ENCODE data around the gene OR8K5. TPM values are rescaled to one million over a fixed set of nuclear protein-coding genes. Genes with fewer than 3 reads are reported as not detected.
"Not testable (repeated sequence)": the region's sequence is repeated elsewhere in the genome, so short reads cannot be mapped to it uniquely, and the experiment has no call there.

The OR8K5 gene
- total and polyA plus RNA-seq, 7 experiments from 2014 or later: not detected

DNA sequence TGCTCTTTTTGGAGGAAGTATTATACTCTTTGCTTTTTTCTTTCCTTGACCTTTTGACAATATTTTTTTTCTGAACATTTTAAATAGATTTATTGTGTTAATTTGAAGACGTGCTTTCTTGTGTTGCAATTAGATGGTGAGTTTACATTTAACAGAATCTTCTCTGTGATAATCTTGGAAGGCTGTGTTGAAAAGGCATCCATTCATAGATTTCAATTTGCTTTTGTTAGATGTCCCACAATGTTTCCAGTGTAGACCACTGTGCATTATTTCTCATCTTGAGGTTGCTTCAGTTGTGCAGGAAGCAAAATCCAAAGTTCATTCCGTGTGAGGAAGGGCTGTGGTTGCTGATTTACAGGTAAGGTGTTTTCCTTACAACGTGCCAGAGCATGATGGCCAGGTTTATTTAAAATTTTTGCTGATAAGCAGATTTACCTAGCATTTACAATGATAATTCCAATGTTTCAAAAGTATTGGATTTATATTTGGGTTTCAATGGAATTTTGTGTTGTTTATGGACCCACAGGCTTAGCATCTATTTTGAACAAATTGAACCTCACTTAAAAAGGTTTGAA, 12.2 kb upstream of the OR8K5 start:
- no peak for DNase-seq
- Histone ChIP-seq H3K27ac (ENCODE audit: low read depth, low read length) (no peak overlapping the region), H3K36me3 (ENCODE audit: control insufficient read depth in 2 of 3, insufficient read depth in 3 of 3, low read length in 3 of 3) (no peaks in the 10 kb centered on the region), H3K27me3 (ENCODE audit: control insufficient read depth in 2 of 2, insufficient read depth in 2 of 2, low read length in 2 of 2) (no peaks in the 10 kb centered on the region), H3K4me1 (ENCODE audit: control insufficient read depth in 2 of 2, insufficient read depth in 2 of 2, low read length in 2 of 2) (no peaks in the 10 kb centered on the region), H3K9me3 (ENCODE audit: control insufficient read depth in 2 of 3, low read length in 3 of 3) (no peaks in the 10 kb centered on the region), H3K4me3 (ENCODE audit: low read length) (no peak overlapping the region)
- peaks cover 0 to 36% (median 4%) of the 10 kb centered on the region in 11 donors for H3K9me3 Mint-ChIP-seq
- no peak overlapping the region for H3K27ac Mint-ChIP-seq
- ATAC-seq: no peak
- no peak overlapping the region for H3K4me3 Mint-ChIP-seq
- POLR2A ChIA-PET: no interaction called here
- H3K4me1 Mint-ChIP-seq: no peaks in the 10 kb centered on the region
- CTCF ChIA-PET: no interaction called here
- intact Hi-C loops (cut with micrococcal nuclease): no loop called here
- no peaks in the 10 kb centered on the region for H3K36me3 Mint-ChIP-seq
- H3K27me3 Mint-ChIP-seq: no peaks in the 10 kb centered on the region

- Mint-ChIP-seq H3K27ac (no peak overlapping the region), H3K27me3 (no peaks in the 10 kb centered on the region), H3K4me3 (no peak overlapping the region), H3K4me1 (no peaks in the 10 kb centered on the region), H3K36me3 (no peaks in the 10 kb centered on the region), H3K9me3 (peaks cover 0 to 33% (median 6%) of the 10 kb centered on the region in 11 donors)
- no peaks in the 10 kb centered on the region for H3K27me3 ChIP-seq (ENCODE audit: control insufficient read depth in 2 of 2, insufficient read depth in 2 of 2, low read length in 2 of 2)
- intact Hi-C loops (cut with micrococcal nuclease): no loop called here
- no peak overlapping the region for H3K27ac ChIP-seq (ENCODE audit: low read depth, low read length)
- no peak for ATAC-seq
- H3K9me3 ChIP-seq (ENCODE audit: control insufficient read depth in 2 of 3, low read length in 3 of 3): no peaks in the 10 kb centered on the region
- no peak for DNase-seq
- POLR2A ChIA-PET: no interaction called here
- H3K4me3 ChIP-seq (ENCODE audit: low read length): no peak overlapping the region
- CTCF ChIA-PET: no interaction called here
- no peaks in the 10 kb centered on the region for H3K36me3 ChIP-seq (ENCODE audit: control insufficient read depth in 2 of 3, insufficient read depth in 3 of 3, low read length in 3 of 3)
- H3K4me1 ChIP-seq (ENCODE audit: control insufficient read depth in 2 of 2, insufficient read depth in 2 of 2, low read length in 2 of 2): no peaks in the 10 kb centered on the region
These were observed 3.7 kb upstream of the OR8K5 start for GRCh38 chr11:56163804-56164203.

GRCh38 chr11:56152333-56152732, 7.8 kb downstream of the OR8K5 start:
- no peaks in the 10 kb centered on the region for H3K36me3 ChIP-seq (ENCODE audit: control insufficient read depth in 2 of 3, insufficient read depth in 3 of 3, low read length in 3 of 3)
- H3K4me3 ChIP-seq (ENCODE audit: low read length): no peak overlapping the region
- H3K4me1 ChIP-seq (ENCODE audit: control insufficient read depth in 2 of 2, insufficient read depth in 2 of 2, low read length in 2 of 2): no peaks in the 10 kb centered on the region
- POLR2A ChIA-PET: no interaction called here
- no peaks in the 10 kb centered on the region for H3K27me3 ChIP-seq (ENCODE audit: control insufficient read depth in 2 of 2, insufficient read depth in 2 of 2, low read length in 2 of 2)
- Mint-ChIP-seq H3K27me3 (no peaks in the 10 kb centered on the region), H3K9me3 (peaks cover 12 to 63% (median 23%) of the 10 kb centered on the region in 11 donors), H3K27ac (no peak overlapping the region), H3K4me1 (no peaks in the 10 kb centered on the region), H3K4me3 (no peak overlapping the region), H3K36me3 (peaks cover 0 to 5% (median 0%) of the 10 kb centered on the region in 5 donors)
- H3K9me3 ChIP-seq (ENCODE audit: control insufficient read depth in 2 of 3, low read length in 3 of 3): peaks cover 0 to 14% (median 0%) of the 10 kb centered on the region in 3 experiments
- intact Hi-C loops (cut with micrococcal nuclease): no loop called here
- DNase-seq: no peak
- CTCF ChIA-PET: no interaction called here
- H3K27ac ChIP-seq (ENCODE audit: low read depth, low read length): no peak overlapping the region
- ATAC-seq: no peak

DNA sequence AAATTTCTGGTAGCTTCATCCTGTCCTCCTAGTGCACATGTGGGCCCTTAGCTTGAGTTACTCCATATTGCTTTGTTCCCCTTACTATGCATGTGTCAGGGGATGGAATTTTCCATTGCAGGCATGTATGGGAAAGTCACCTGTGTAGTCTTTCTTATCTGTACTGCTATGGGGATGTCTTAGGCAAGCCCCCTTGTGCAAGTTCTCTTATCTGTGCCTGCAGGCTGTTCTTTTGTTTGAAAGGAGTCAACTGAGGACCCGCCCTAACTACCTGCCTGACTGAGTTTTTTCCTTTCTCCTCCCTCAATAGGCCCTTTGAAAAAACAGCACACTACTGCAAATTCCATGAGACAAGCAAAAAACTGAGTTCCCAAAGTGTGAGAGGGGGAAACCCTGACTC, 8.7 kb downstream of the OR8K5 start:
- Mint-ChIP-seq H3K36me3 (peaks cover 0 to 5% (median 0%) of the 10 kb centered on the region in 5 donors), H3K4me1 (no peaks in the 10 kb centered on the region), H3K4me3 (no peak overlapping the region), H3K27ac (no peak overlapping the region), H3K9me3 (peaks cover 12 to 55% (median 22%) of the 10 kb centered on the region in 11 donors), H3K27me3 (no peaks in the 10 kb centered on the region)
- ATAC-seq: no peak
- no peak for DNase-seq
- CTCF ChIA-PET: no interaction called here
- Histone ChIP-seq H3K27ac (ENCODE audit: low read depth, low read length) (no peak overlapping the region), H3K4me3 (ENCODE audit: low read length) (no peak overlapping the region), H3K4me1 (ENCODE audit: control insufficient read depth in 2 of 2, insufficient read depth in 2 of 2, low read length in 2 of 2) (no peaks in the 10 kb centered on the region), H3K36me3 (ENCODE audit: control insufficient read depth in 2 of 3, insufficient read depth in 3 of 3, low read length in 3 of 3) (no peaks in the 10 kb centered on the region), H3K9me3 (ENCODE audit: control insufficient read depth in 2 of 3, low read length in 3 of 3) (peaks cover 0 to 14% (median 0%) of the 10 kb centered on the region in 3 experiments), H3K27me3 (ENCODE audit: control insufficient read depth in 2 of 2, insufficient read depth in 2 of 2, low read length in 2 of 2) (no peaks in the 10 kb centered on the region)
- intact Hi-C loops (cut with micrococcal nuclease): no loop called here
- POLR2A ChIA-PET: no interaction called here

GRCh38 chr11:56143681-56144080, 16.4 kb downstream of the OR8K5 start:
- H3K4me3 ChIP-seq (ENCODE audit: low read length); H3K9me3 ChIP-seq (ENCODE audit: control insufficient read depth in 2 of 3, low read length in 3 of 3); intact Hi-C loops (cut with micrococcal nuclease); DNase-seq; ATAC-seq; POLR2A ChIA-PET; H3K27me3 ChIP-seq (ENCODE audit: control insufficient read depth in 2 of 2, insufficient read depth in 2 of 2, low read length in 2 of 2); H3K4me1 ChIP-seq (ENCODE audit: control insufficient read depth in 2 of 2, insufficient read depth in 2 of 2, low read length in 2 of 2); H3K27me3 Mint-ChIP-seq; H3K4me3 Mint-ChIP-seq; H3K4me1 Mint-ChIP-seq; H3K27ac ChIP-seq (ENCODE audit: low read depth, low read length); H3K27ac Mint-ChIP-seq; CTCF ChIA-PET; H3K36me3 Mint-ChIP-seq; H3K36me3 ChIP-seq (ENCODE audit: control insufficient read depth in 2 of 3, insufficient read depth in 3 of 3, low read length in 3 of 3): not testable (repeated sequence)
- peaks cover 0 to 19% (median 8%) of the 10 kb centered on the region in 11 donors for H3K9me3 Mint-ChIP-seq

GRCh38 chr11:56140151-56140661, 19.9 kb downstream of the OR8K5 start, which contains the start of gene OR8J3:
Gene OR8J3, minus strand, starts transcription at chr11:56140201. Its CDS starts 2,483 bp downstream, at chr11:56137718.
- no peaks in the 10 kb centered on the region for H3K36me3 Mint-ChIP-seq
- POLR2A ChIA-PET: no interaction called here

GRCh38 chr11:56122073-56122472, 38.0 kb downstream of the OR8K5 start, which contains the start of gene OR8H3:
Gene OR8H3, plus strand, starts transcription at chr11:56122373. Its CDS starts 0 bp downstream, at chr11:56122373.
- no peaks in the 10 kb centered on the region for H3K4me1 ChIP-seq (ENCODE audit: control insufficient read depth in 2 of 2, insufficient read depth in 2 of 2, low read length in 2 of 2)
- peaks cover 0 to 11% (median 9%) of the 10 kb centered on the region in 11 donors for H3K9me3 Mint-ChIP-seq
- no peaks in the 10 kb centered on the region for H3K4me1 Mint-ChIP-seq
- H3K4me3 ChIP-seq (ENCODE audit: low read length): no peak within 1 kb of the TSS
- no peaks in the 10 kb centered on the region for H3K9me3 ChIP-seq (ENCODE audit: control insufficient read depth in 2 of 3, low read length in 3 of 3)
- no peak within 1 kb of the TSS for H3K4me3 Mint-ChIP-seq
- DNase-seq (no peak), ATAC-seq (no peak)
- no peak within 1 kb of the TSS for H3K27ac Mint-ChIP-seq
- no peak within 1 kb of the TSS for H3K27ac ChIP-seq (ENCODE audit: low read depth, low read length)
- POLR2A ChIA-PET: no interaction called here
- peaks cover 0 to 8% (median 0%) of the 10 kb centered on the region in 5 donors for H3K36me3 Mint-ChIP-seq
- CTCF ChIA-PET: no interaction called here
- no peaks in the 10 kb centered on the region for H3K27me3 ChIP-seq (ENCODE audit: control insufficient read depth in 2 of 2, insufficient read depth in 2 of 2, low read length in 2 of 2)
- intact Hi-C loops (cut with micrococcal nuclease): no loop called here
- no peaks in the 10 kb centered on the region for H3K36me3 ChIP-seq (ENCODE audit: control insufficient read depth in 2 of 3, insufficient read depth in 3 of 3, low read length in 3 of 3)
- H3K27me3 Mint-ChIP-seq: no peaks in the 10 kb centered on the region

More at GRCh38 chr11:56140151-56140661, 19.9 kb downstream of the OR8K5 start, which contains the start of gene OR8J3:
- Histone ChIP-seq H3K27ac (ENCODE audit: low read depth, low read length) (no peak within 1 kb of the TSS), H3K27me3 (ENCODE audit: control insufficient read depth in 2 of 2, insufficient read depth in 2 of 2, low read length in 2 of 2) (no peaks in the 10 kb centered on the region), H3K4me3 (ENCODE audit: low read length) (no peak within 1 kb of the TSS), H3K9me3 (ENCODE audit: control insufficient read depth in 2 of 3, low read length in 3 of 3) (no peaks in the 10 kb centered on the region), H3K4me1 (ENCODE audit: control insufficient read depth in 2 of 2, insufficient read depth in 2 of 2, low read length in 2 of 2) (no peaks in the 10 kb centered on the region), H3K36me3 (ENCODE audit: control insufficient read depth in 2 of 3, insufficient read depth in 3 of 3, low read length in 3 of 3) (no peaks in the 10 kb centered on the region)
- intact Hi-C loops (cut with micrococcal nuclease): no loop called here
- ATAC-seq: no peak
- peaks cover 4 to 22% (median 9%) of the 10 kb centered on the region in 11 donors for H3K9me3 Mint-ChIP-seq
- H3K4me1 Mint-ChIP-seq: no peaks in the 10 kb centered on the region
- DNase-seq: no peak
- H3K4me3 Mint-ChIP-seq: no peak within 1 kb of the TSS
- CTCF ChIA-PET: no interaction called here
- no peaks in the 10 kb centered on the region for H3K27me3 Mint-ChIP-seq
- H3K27ac Mint-ChIP-seq: no peak within 1 kb of the TSS

All from naive thymus-derived CD4-positive, alpha-beta T cell (primary cell).